ENCODE data around the gene ITGA1.

The ITGA1 gene

GRCh38 chr5:52807723-52808122, 20.0 kb downstream of the ITGA1 start:
- CTCF ChIA-PET: no interaction called here
- TF ChIP-seq CTCF (conservative IDR thresholded peaks at IDR 0.05; ENCODE audit: low read depth): no peak
- DNase-seq (ENCODE audit: low spot score): no peak
- no peak overlapping the region for H3K27ac ChIP-seq
- POLR2A ChIA-PET (ENCODE audit: low non-redundant PET): interaction anchor here (0.6 kb wide), 1 partner anchor 20 kb away, joined by 3 read pairs; the partner anchor contains the start of genes ITGA1 and PELO

- H3K27ac ChIP-seq: no peak overlapping the region
- TF ChIP-seq CTCF (conservative IDR thresholded peaks at IDR 0.05; ENCODE audit: low read depth): no peak
- no peak for DNase-seq (ENCODE audit: low spot score)
- POLR2A ChIA-PET (ENCODE audit: low non-redundant PET): no interaction called here
- CTCF ChIA-PET: no interaction called here
Observed at GRCh38 chr5:52808316-52808901, 20.7 kb downstream of the ITGA1 start.

GRCh38 chr5:52809884-52810283, 22.2 kb downstream of the ITGA1 start:
- TF ChIP-seq CTCF (conservative IDR thresholded peaks at IDR 0.05; ENCODE audit: low read depth): no peak
- peak; percentile 22 for DNase-seq (ENCODE audit: low spot score)
- ChIA-PET CTCF (interaction anchor here (1.1 kb wide), 1 partner anchor 9 kb away, joined by 4 read pairs; no protein-coding TSS in a partner anchor), POLR2A (ENCODE audit: low non-redundant PET) (no interaction called here)
- H3K27ac ChIP-seq: no peak overlapping the region

- POLR2A ChIA-PET (ENCODE audit: low non-redundant PET): no interaction called here
- no peak for TF ChIP-seq CTCF (conservative IDR thresholded peaks at IDR 0.05; ENCODE audit: low read depth)
- no peak for DNase-seq (ENCODE audit: low spot score)
- no peak overlapping the region for H3K27ac ChIP-seq
- CTCF ChIA-PET: interaction anchor here (0.6 to 1.1 kb wide), 3 partner anchors 9 to 946 kb away, joined by 3 to 11 read pairs (median 4); no protein-coding TSS in a partner anchor
Observed at GRCh38 chr5:52810426-52810825, 22.7 kb downstream of the ITGA1 start.

- ChIA-PET CTCF (interaction anchor here (0.6 kb wide), 3 partner anchors 30 to 946 kb away, joined by 3 to 11 read pairs (median 3); no protein-coding TSS in a partner anchor), POLR2A (ENCODE audit: low non-redundant PET) (no interaction called here)
- H3K27ac ChIP-seq: no peak overlapping the region
- no peak for TF ChIP-seq CTCF (conservative IDR thresholded peaks at IDR 0.05; ENCODE audit: low read depth)
- DNase-seq (ENCODE audit: low spot score): no peak
Observed at GRCh38 chr5:52811067-52811749, 23.5 kb downstream of the ITGA1 start.

GRCh38 chr5:52814352-52815148, 26.8 kb downstream of the ITGA1 start:
- no peak for DNase-seq (ENCODE audit: low spot score)
- ChIA-PET POLR2A (ENCODE audit: low non-redundant PET) (no interaction called here), CTCF (no interaction called here)
- no peak overlapping the region for H3K27ac ChIP-seq
- TF ChIP-seq CTCF (conservative IDR thresholded peaks at IDR 0.05; ENCODE audit: low read depth): no peak
